CD4-positive, alpha-beta T cell treated with Interleukin-12 subunit alpha and Interleukin-12 subunit beta, for 1 hour (primary cell): Measurements from ENCODE around the gene MAP7.

Experiments used
- DNase-seq: peaks from one replicate; pipeline ENCODE4 v3.0.0-alpha.2; 2020

Gene MAP7

DNA sequence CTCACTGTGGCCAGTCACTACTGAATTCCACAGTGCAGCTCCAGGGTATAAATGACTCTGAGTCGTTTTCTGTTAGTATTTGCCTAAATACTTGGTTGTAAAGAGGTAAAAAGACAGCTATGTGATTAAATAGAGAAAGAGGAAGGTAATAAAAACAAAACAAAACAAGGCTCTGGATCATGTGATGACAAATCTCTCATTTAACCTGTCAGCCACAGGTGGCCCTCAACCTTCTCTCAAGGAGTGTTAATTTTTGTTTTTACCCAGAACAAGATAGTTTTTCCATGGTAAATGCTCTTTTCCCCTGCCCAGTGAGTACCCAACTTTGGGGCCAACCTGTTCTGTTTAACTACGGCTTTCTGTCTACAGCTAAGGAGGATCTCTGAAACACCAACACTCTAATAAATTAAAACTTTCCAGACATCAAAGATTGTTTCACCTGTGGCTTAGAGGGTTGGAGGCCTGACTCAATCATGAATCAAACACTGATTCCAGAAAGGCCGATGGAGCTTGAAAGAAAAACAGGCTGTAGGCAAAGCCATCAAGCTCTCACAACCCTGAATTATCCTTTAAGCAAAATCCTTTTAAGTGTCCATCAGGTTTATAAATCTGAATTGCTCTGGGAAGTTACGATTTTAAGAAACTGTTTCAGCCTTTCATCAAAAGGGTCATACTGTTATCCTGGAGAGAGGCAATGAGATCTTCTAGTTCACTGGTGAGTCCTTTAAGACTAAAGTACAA lies 179.1 kb downstream of the MAP7 start:
- no peak for DNase-seq

DNA sequence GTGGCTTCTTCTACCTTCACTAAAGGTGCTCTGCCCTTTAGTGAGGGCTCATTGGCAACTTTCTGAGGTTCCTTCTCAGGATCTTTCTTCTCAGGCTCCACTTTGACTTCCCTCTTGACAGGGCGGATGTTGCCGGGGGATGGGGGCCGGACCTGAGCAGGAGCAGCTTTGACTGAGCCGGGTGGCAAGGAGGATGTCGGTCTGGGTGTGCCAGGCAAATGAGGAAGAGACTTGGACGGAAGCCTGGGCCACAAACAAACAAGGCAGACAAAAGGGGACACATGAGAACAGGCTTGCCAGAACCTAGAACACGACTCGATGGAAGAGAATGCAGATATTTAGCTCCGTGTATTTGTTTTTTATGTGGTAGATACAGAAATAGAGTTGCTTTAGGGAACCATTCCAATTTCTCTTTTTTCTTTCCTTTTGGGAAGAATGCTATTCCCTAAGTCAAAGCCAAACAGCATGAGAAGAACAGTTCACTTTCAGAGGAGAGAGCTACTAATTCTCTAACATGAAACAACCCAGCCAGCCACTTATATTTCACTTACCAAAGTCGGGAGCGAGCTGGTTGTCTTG lies 184.4 kb downstream of the MAP7 start:
- DNase-seq, result peak; percentile 4

- no peak for DNase-seq
Measured at GRCh38 chr6:136362421-136363356, 187.5 kb downstream of the MAP7 start.

DNA sequence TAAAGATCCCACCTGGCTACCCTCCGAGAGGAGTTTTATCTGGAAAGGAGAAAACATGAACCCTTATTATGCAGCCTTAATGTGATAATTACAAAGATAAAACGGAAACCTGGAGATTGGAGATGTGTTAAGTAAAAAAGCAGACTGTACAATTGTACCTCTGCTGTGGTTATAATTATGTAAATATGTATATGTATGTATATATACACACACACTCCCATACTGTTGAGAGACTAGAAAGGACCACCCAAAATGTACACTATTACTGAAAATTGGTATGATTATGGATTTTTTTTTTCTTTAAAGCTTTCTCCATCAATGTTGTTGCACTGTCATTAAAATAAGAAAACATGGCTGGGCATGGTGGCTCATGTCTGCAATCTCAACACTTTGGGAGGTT lies 188.4 kb downstream of the MAP7 start:
- no peak for DNase-seq

- no peak for DNase-seq
Measured at GRCh38 chr6:136360783-136361182, 189.4 kb downstream of the MAP7 start.

GRCh38 chr6:136359851-136360250 lies 190.4 kb downstream of the MAP7 start:
- DNase-seq, result no peak

- no peak for DNase-seq
Measured at GRCh38 chr6:136351518-136352110, 198.6 kb downstream of the MAP7 start.

DNA sequence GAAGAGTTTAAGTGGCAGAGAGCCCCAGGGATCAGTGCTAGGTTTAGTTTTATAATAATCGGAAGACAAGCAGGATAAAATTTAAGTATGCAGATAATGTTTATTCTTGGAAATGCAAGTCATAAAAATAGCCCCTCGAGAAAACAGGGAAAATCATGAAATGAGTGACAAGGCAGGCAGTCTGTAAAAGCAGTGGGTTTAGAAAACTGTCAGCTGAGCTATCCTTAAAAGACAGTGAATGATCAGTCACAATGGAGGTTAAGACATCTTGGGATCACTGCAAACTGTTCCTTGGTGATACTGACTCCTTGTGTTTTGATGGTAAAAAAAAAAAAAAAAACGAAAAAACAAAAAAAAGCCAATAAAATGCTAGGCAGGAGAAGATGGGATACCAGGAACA lies 199.3 kb downstream of the MAP7 start:
- no peak for DNase-seq

DNA sequence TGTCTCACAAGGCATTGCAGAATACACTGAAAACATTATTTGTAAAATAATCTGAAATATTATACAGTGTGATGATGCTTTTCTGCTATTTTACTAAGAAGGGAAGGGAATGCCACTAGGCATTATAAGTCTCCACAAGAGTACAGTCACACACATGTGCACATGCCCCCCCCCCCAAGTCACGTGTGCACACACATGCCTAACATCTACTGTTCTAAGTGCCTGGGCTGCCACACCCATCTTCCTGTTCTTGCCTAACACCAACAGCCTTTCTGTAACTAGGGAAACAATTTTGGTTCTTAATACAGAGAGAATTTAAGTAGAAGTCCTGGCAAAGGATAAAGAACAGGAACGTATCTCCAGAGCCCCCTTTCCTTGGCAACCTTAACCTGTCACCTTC lies 202.4 kb downstream of the MAP7 start:
- DNase-seq, result no peak

DNA sequence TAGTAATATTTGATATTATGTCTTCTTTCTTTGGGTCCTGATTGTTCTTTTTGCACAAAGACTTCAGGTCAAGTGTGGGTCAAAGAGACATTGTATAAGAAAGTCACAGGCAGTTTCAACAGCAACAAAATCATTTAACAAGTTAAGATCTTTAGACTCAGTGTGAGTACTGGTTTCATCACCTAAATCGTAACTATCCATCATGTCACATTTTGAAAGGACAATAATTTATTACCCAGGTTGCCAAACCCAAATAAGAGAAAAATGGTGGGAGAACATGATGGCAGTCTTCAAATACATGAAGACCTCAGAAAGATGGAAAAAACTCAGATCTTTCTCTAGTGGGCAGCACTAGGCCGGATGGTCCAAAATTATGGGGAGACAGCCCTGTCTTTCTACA lies 205.1 kb downstream of the MAP7 start:
- no peak for DNase-seq

DNA sequence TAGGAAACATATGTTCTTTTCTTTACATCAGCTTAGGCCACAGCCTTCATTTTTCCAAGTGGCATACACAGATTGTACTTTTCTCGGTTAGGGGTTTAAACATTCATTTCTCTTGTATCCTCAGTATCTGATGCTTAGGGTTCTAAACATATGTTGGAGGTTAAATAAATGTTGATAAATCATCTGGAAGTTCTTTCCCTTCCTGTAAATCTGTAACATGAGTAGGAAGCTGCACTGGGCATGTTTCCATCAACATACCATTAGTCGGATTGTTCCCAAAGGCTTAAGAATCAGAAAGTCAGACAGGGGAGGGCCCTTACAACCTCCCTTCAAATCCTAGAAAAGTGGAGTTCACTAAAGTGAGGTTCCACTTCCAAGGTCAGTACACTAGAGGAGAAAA lies 205.8 kb downstream of the MAP7 start:
- DNase-seq, result no peak

DNA sequence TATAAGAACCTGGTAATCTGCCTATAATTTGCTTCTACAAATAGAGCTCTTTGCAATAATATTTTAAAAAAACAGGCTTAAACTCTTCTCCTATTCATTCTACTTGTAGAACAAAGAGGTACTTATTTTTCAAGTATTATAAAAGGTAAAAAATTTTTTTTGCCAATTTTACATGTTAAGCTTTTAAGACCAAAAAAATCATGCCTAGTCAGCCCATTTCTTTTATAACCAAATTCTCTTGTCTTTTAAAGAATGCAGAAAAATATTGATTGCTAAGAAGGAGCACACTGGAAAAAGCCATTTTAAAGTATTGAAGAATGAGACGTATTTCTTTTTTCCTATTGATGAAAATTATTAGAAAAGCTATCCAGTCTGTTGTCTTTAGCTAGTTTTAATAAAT lies 206.5 kb downstream of the MAP7 start:
- no peak for DNase-seq

- no peak for DNase-seq
Measured at GRCh38 chr6:136343275-136343674, 206.9 kb downstream of the MAP7 start.

DNA sequence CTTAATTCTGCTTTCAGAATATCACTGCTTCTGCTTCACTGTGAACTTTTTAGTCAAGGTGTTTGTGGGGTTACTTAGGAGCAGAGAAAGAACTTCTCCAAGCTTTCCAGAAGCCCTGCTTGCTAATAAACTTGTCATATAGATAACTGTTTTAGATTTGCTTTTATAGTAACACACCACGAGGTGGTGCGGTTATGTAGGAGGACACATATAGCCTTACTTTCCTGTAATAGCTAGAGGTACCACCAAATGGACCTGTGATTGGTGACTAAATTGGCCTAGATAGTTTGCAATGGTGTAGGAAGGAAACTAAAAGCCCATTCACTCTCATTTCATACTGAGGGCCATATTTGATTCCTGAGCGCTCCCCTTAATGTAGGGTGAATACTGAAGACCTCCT lies 208.3 kb downstream of the MAP7 start:
- no peak for DNase-seq

GRCh38 chr6:136341367-136341766 lies 208.9 kb downstream of the MAP7 start:
- no peak for DNase-seq

- DNase-seq, result no peak
Measured at GRCh38 chr6:136338486-136338885, 211.7 kb downstream of the MAP7 start.

- DNase-seq, result no peak
Measured at GRCh38 chr6:136337606-136338005, 212.6 kb downstream of the MAP7 start.

GRCh38 chr6:136337121-136337520 lies 213.1 kb downstream of the MAP7 start:
- DNase-seq, result no peak

DNA sequence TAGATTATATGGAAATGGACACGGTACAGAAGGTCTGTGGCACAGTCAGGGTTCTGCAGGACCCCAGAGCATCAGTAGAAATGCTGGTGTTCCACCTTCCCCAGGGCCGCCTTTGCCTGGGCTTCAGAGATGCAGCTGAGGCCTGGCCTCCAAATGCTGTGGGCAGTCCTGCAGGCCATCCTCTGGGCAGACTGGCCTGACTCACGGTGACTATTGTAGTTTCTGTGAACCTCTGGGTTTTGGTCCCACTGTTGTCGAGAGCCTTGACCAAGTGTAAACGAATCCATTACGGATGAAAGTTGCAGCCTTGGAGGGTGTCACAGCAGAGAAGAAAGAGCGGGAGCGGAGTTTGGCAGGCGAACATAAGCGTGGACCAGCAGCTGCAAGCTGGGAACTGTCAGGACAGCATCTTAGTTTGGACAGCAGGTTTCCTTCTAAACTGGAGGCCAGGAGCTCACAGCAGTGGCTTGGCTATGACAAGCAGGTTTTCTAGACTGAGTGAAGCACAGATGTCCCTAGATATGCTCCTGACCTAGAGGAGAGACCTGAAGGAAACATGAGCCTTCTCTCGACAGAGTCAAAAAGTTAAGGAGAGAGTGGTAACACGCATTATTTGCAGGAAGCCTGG lies 214.4 kb downstream of the MAP7 start:
- DNase-seq, result no peak

DNA sequence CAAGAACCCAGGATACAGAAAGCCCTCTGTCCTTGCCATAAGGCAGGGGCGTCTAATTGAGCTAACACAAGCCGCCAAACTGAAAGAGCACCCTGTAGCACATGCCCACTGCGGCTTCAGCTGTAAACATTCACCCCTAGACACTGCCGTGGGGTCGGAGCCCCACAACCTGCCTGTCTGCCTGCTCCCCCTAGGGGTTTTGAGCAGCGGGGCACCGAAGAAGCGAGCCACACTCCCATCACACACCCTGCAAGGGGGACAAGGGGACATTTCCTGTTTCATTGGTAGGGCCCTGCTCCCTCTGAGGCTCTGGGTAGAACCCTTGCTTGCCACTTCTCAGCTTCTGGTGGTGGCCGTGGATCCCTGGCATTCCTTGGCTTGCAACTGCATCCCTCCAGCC lies 215.4 kb downstream of the MAP7 start:
- DNase-seq, result no peak

DNA sequence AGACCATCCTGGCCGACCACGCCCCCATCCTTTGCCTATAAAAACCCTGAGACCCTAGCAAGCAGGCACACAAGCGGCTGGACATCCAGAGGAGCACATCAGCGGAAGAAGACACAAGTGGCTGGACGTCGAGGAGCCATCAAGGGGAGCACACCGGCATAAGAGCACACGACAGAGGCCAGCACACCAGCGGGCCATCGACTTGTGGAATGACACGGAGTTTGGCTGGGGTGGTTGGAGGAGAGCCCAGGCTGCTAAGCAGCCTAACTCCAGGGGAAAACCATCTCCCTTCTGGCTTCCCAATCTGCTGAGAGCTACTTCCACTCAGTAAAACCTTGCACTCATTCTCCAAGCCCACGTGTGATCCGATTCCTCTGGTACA lies 215.8 kb downstream of the MAP7 start:
- DNase-seq, result no peak

- no peak for DNase-seq
Measured at GRCh38 chr6:136333824-136334464, 216.3 kb downstream of the MAP7 start.

- DNase-seq, result no peak
Measured at GRCh38 chr6:136331461-136331860, 218.8 kb downstream of the MAP7 start.
